Superior temporal gyrus (tissue), 1 donor: ENCODE measurements around the gene PPP2R2C.

Source experiments
- DNase-seq: peaks from one replicate; pipeline ENCODE4 v3.0.0-alpha.2; 2016; ENCODE audit errors: extremely low spot score

PPP2R2C gene

GRCh38 chr4:6472387-6473263 lies at the start of gene PPP2R2C:
Gene PPP2R2C, minus strand, starts transcription at chr4:6472614. Its CDS starts 385 bp downstream, at chr4:6472229.
- no peak for DNase-seq

- DNase-seq: no peak
These were observed 48.6 kb upstream of the PPP2R2C start for GRCh38 chr4:6520978-6521377.

- no peak for DNase-seq
These were observed 47.7 kb upstream of the PPP2R2C start for GRCh38 chr4:6520051-6520636.

- DNase-seq: no peak
These were observed 44.8 kb upstream of the PPP2R2C start for GRCh38 chr4:6517171-6517570.

GRCh38 chr4:6516762-6517161 lies 44.3 kb upstream of the PPP2R2C start:
- DNase-seq: peak; percentile 64

- DNase-seq: no peak
These were observed 43.9 kb upstream of the PPP2R2C start for GRCh38 chr4:6516281-6516680.

GRCh38 chr4:6513678-6514077 lies 41.3 kb upstream of the PPP2R2C start:
- DNase-seq: no peak

- DNase-seq: no peak
These were observed 37.2 kb upstream of the PPP2R2C start for GRCh38 chr4:6509587-6509986.

GRCh38 chr4:6507345-6507744 lies 34.9 kb upstream of the PPP2R2C start:
- no peak for DNase-seq

- no peak for DNase-seq
These were observed 34.3 kb upstream of the PPP2R2C start for GRCh38 chr4:6506616-6507140.

GRCh38 chr4:6504900-6505496 lies 32.6 kb upstream of the PPP2R2C start:
- DNase-seq: no peak

GRCh38 chr4:6502747-6503465 lies 30.5 kb upstream of the PPP2R2C start:
- DNase-seq: no peak

- DNase-seq: no peak
These were observed 29.7 kb upstream of the PPP2R2C start for GRCh38 chr4:6502147-6502546.

- no peak for DNase-seq
These were observed 28.8 kb upstream of the PPP2R2C start for GRCh38 chr4:6501171-6501570.

- no peak for DNase-seq
These were observed 28.2 kb upstream of the PPP2R2C start for GRCh38 chr4:6500481-6501140.

GRCh38 chr4:6499238-6499600 lies 26.8 kb upstream of the PPP2R2C start:
- DNase-seq: no peak

- DNase-seq: no peak
These were observed 26.3 kb upstream of the PPP2R2C start for GRCh38 chr4:6498511-6499237.

GRCh38 chr4:6497796-6498195 lies 25.4 kb upstream of the PPP2R2C start:
- no peak for DNase-seq

- no peak for DNase-seq
These were observed 23.3 kb upstream of the PPP2R2C start for GRCh38 chr4:6495736-6496135.

GRCh38 chr4:6495296-6495590 lies 22.8 kb upstream of the PPP2R2C start:
- DNase-seq: no peak
